ENCODE data around the gene ROBO2. TPM values are rescaled to one million over a fixed set of nuclear protein-coding genes. Genes with fewer than 3 reads are reported as not detected.

The ROBO2 gene
- total RNA-seq, 2 donors from 2014 or later = not detected

- Mint-ChIP-seq H3K27me3 (no peaks in the 10 kb centered on the region), H3K9me3 (peaks cover 19% of the 10 kb centered on the region), H3K27ac (no peak overlapping the region), H3K4me3 (no peak overlapping the region), H3K4me1 (no peaks in the 10 kb centered on the region), H3K36me3 (ENCODE audit: low read depth) (no peaks in the 10 kb centered on the region)
- ATAC-seq (replicated peaks) = no peak
Measured at GRCh38 chr3:77466562-77467115, 426.7 kb downstream of the ROBO2 start.

- H3K27ac Mint-ChIP-seq = no peak overlapping the region
- ATAC-seq (replicated peaks) = no peak
- H3K36me3 Mint-ChIP-seq (ENCODE audit: low read depth) = no peaks in the 10 kb centered on the region
- no peak overlapping the region for H3K4me3 Mint-ChIP-seq
- H3K9me3 Mint-ChIP-seq = peaks cover 24% of the 10 kb centered on the region
- H3K27me3 Mint-ChIP-seq = no peaks in the 10 kb centered on the region
- no peaks in the 10 kb centered on the region for H3K4me1 Mint-ChIP-seq
Measured at GRCh38 chr3:77467702-77468625, 428.1 kb downstream of the ROBO2 start.

DNA sequence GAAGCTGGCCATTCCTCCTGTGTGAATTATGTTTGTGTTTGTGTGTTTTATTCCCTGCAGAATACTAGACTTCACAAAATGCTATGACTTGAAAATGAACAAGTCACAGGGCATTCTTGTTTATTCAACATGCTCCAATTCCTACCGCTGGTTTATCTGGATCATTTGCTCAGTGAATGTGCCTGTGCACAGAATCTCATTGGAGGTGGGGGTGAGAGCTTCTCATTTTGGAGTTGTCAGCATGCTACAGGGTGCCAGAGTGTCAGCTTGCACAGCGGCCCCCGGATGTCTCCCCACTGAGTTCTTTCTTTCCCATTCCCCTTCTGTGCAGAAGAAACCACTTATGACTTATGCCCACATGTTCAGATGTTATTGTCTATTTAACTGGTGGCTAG, 428.7 kb downstream of the ROBO2 start:
- ATAC-seq (replicated peaks) = no peak
- no peaks in the 10 kb centered on the region for H3K4me1 Mint-ChIP-seq
- no peaks in the 10 kb centered on the region for H3K27me3 Mint-ChIP-seq
- no peak overlapping the region for H3K4me3 Mint-ChIP-seq
- H3K9me3 Mint-ChIP-seq = peaks cover 25% of the 10 kb centered on the region
- no peak overlapping the region for H3K27ac Mint-ChIP-seq
- H3K36me3 Mint-ChIP-seq (ENCODE audit: low read depth) = no peaks in the 10 kb centered on the region

DNA sequence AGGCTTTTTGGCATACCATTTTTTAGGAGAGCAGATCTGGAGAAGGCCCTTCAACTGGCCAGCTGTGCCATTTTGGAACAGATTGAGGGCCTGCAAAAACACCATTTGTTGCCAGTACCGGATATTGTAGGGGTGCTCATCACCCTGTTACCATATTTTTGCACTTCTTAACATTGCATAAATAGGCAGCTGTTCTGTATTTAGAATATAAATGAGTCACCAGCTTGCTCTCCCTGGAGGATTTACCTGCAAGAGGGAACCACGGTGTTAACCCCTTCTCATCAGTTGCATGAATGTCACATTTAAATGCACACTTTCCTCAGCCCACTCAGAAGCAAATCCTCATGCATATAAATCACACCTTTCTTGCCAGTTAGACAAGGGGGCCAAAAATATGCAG, 435.6 kb downstream of the ROBO2 start:
- Mint-ChIP-seq H3K4me3 (no peak overlapping the region), H3K27me3 (no peaks in the 10 kb centered on the region), H3K4me1 (no peaks in the 10 kb centered on the region), H3K27ac (no peak overlapping the region), H3K9me3 (peaks cover 24% of the 10 kb centered on the region), H3K36me3 (ENCODE audit: low read depth) (no peaks in the 10 kb centered on the region)
- ATAC-seq (replicated peaks) = no peak

DNA sequence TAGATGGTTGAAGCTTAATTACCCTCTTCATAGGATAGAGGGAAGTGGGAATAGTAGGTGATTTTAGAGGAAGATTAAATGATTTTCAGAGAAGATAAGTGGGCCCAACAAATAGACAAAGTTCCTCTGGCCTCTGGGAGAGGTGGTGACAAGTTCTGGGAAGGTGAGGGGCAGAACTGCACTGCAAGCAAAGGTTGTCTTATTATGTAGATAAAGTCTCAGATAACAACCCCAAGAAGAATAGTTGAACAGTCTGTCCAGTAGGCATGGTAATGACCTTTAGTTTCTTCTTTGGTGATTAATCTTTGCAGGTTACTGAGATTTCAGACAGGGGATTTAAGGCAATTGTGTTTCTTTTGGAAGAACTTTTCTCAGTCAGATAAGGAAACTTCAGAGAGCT, 439.1 kb downstream of the ROBO2 start:
- Mint-ChIP-seq H3K4me1 (no peaks in the 10 kb centered on the region), H3K27me3 (no peaks in the 10 kb centered on the region), H3K9me3 (peaks cover 9% of the 10 kb centered on the region), H3K27ac (no peak overlapping the region), H3K4me3 (no peak overlapping the region), H3K36me3 (ENCODE audit: low read depth) (no peaks in the 10 kb centered on the region)
- ATAC-seq (replicated peaks) = no peak

DNA sequence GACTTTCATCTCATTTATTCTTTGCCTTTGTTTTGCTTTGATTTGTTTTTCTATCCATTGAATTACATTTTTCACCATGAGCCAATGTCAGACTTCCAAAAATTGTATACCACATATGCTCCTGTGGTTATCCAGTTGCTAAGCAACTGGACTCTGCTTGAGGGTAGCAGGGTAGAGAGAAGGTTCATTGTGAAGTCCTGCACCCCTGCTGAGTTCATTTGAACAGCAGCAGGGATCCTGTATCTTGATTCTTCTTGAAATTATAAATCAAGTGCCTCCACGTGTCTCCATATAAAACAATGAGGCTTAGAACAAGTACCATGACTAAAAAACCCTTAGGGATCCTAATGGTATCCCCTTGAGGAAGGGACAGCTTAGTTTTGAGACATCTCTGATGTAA, 449.3 kb downstream of the ROBO2 start:
- H3K27ac Mint-ChIP-seq = no peak overlapping the region

DNA sequence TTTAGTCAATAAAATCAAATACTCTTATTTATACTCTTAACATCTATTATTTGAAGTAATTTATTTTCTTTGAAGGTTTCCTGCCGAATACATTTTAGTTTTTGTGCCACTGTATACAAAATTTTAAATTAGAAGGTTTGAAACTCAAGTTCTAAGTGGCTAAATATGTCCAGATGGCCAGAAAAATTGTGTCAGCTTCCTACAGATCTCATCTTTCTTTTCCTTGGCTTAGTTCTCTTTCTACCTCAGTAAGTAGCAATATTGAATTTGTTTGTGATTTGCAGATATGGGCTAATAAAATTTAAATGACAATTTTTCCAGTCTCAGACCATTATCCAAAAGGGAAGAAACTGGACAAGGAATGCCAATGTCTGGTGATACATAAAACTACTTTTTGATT, 452.1 kb downstream of the ROBO2 start:
- Mint-ChIP-seq H3K27me3 (no peaks in the 10 kb centered on the region), H3K36me3 (ENCODE audit: low read depth) (no peaks in the 10 kb centered on the region), H3K4me3 (no peak overlapping the region), H3K4me1 (no peaks in the 10 kb centered on the region), H3K9me3 (peaks cover 9% of the 10 kb centered on the region), H3K27ac (no peak overlapping the region)
- ATAC-seq (replicated peaks) = no peak

More for the DNA sequence above, 449.3 kb downstream of the ROBO2 start:
- no peaks in the 10 kb centered on the region for H3K36me3 Mint-ChIP-seq (ENCODE audit: low read depth)
- no peaks in the 10 kb centered on the region for H3K4me1 Mint-ChIP-seq
- H3K27me3 Mint-ChIP-seq = no peaks in the 10 kb centered on the region
- ATAC-seq (replicated peaks) = no peak
- H3K9me3 Mint-ChIP-seq = peaks cover 24% of the 10 kb centered on the region
- no peak overlapping the region for H3K4me3 Mint-ChIP-seq

DNA sequence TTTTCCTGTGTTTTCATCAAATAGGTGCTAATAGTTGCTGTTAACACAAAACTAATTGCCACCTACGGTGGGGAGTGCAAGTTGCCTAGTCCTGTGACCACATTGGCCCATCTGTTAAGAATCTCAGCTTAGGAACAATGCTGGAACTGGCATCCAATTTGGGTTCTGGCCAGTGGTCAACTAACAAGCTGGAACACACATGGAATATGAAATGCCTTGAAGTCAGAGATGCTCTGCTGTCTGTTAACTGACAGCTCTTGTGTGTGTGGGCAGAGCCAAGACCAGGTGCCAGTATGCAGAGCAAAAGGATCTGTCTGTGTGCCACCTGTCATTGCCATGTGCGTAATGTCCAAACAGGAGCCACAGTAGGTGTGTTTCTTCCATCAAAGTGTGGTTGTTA, 460.8 kb downstream of the ROBO2 start:
- peaks cover 14% of the 10 kb centered on the region for H3K9me3 Mint-ChIP-seq

GRCh38 chr3:77506384-77506783, 466.5 kb downstream of the ROBO2 start:
- no peak overlapping the region for H3K27ac Mint-ChIP-seq
- no peak for ATAC-seq (replicated peaks)
- no peaks in the 10 kb centered on the region for H3K27me3 Mint-ChIP-seq
- H3K9me3 Mint-ChIP-seq = peaks cover 25% of the 10 kb centered on the region
- H3K4me1 Mint-ChIP-seq = no peaks in the 10 kb centered on the region
- no peaks in the 10 kb centered on the region for H3K36me3 Mint-ChIP-seq (ENCODE audit: low read depth)
- no peak overlapping the region for H3K4me3 Mint-ChIP-seq

More for the DNA sequence above, 460.8 kb downstream of the ROBO2 start:
- Mint-ChIP-seq H3K27ac (no peak overlapping the region), H3K27me3 (no peaks in the 10 kb centered on the region), H3K36me3 (ENCODE audit: low read depth) (no peaks in the 10 kb centered on the region), H3K4me3 (no peak overlapping the region), H3K4me1 (no peaks in the 10 kb centered on the region)
- ATAC-seq (replicated peaks) = no peak

GRCh38 chr3:77513542-77513941, 473.6 kb downstream of the ROBO2 start:
- no peak overlapping the region for H3K4me3 Mint-ChIP-seq
- no peaks in the 10 kb centered on the region for H3K4me1 Mint-ChIP-seq
- H3K9me3 Mint-ChIP-seq = peaks cover 22% of the 10 kb centered on the region
- no peaks in the 10 kb centered on the region for H3K36me3 Mint-ChIP-seq (ENCODE audit: low read depth)
- no peak for ATAC-seq (replicated peaks)
- no peaks in the 10 kb centered on the region for H3K27me3 Mint-ChIP-seq
- no peak overlapping the region for H3K27ac Mint-ChIP-seq

DNA sequence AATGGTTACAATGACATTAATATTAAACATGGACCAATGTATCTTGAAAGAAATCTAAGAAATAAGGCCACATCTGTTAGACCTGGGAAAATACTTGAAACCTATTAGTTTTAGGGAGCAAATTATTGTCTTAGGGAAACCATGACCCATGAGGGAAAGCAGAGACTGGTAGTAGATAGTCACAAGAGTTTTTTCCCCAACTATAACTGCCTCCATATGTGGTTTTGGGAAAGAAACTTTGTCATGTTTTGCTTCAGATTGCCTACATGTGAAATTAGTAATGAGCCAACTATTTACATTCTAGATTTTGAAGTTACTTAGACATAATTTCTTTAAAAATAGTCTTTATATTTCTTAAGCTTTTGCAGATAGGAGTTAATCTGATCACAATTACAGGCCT, 474.9 kb downstream of the ROBO2 start:
- H3K27me3 Mint-ChIP-seq = no peaks in the 10 kb centered on the region
- no peaks in the 10 kb centered on the region for H3K4me1 Mint-ChIP-seq
- no peak for ATAC-seq (replicated peaks)
- H3K36me3 Mint-ChIP-seq (ENCODE audit: low read depth) = no peaks in the 10 kb centered on the region
- H3K27ac Mint-ChIP-seq = no peak overlapping the region
- peaks cover 22% of the 10 kb centered on the region for H3K9me3 Mint-ChIP-seq
- H3K4me3 Mint-ChIP-seq = no peak overlapping the region

DNA sequence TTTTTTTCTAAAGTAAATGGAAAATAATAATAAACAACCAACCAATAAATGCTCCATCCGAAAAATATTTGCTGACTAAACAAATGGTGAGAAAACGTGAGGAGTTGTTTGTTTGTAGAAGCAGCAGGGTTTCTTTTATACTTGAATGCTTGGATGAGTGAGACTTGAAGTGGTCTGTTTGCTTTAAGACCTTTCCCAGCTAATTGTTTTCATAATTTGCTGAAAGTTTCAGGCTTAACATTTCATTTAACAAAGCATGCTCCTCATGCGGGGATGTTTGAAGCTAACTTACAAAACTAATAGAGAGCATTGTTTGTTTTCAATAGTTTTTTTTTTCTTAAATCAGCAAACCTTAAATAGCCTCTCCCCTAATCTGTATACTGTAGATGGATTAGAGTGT, 484.6 kb downstream of the ROBO2 start:
- ATAC-seq (replicated peaks) = no peak
- no peak overlapping the region for H3K27ac Mint-ChIP-seq
- peaks cover 19% of the 10 kb centered on the region for H3K9me3 Mint-ChIP-seq
- no peaks in the 10 kb centered on the region for H3K36me3 Mint-ChIP-seq (ENCODE audit: low read depth)
- H3K4me1 Mint-ChIP-seq = no peaks in the 10 kb centered on the region
- H3K27me3 Mint-ChIP-seq = no peaks in the 10 kb centered on the region
- H3K4me3 Mint-ChIP-seq = no peak overlapping the region

- ATAC-seq (replicated peaks) = no peak
- H3K9me3 Mint-ChIP-seq = peaks cover 14% of the 10 kb centered on the region
Measured at GRCh38 chr3:77524946-77525682, 485.2 kb downstream of the ROBO2 start.

DNA sequence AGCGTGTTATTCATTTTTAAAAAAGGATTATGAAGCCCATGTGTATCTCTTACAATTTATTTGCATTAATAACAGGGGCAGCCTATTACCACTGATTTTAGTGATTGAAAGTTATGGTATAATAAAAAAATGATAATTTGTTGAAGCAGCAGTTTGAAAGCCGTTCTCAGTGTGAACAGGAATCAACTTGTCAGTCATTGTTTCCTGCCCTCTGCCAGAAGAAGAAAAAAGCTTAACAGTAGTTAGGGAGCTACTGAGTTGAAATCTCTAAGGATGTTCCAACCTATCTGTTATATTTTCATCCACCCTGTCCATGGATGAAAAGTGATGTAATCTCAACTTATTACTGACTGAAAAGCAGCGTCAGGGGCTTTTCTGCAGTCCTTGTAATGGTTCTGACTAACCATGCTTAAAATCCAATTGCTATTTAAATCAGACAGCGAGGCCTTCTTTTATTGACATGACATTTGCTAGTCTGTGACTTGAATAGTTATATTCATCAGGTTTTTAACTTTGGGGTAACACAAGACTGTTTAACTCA, 486.7 kb downstream of the ROBO2 start:
- Mint-ChIP-seq H3K27me3 (no peaks in the 10 kb centered on the region), H3K36me3 (ENCODE audit: low read depth) (no peaks in the 10 kb centered on the region), H3K4me3 (no peak overlapping the region), H3K9me3 (peaks cover 9% of the 10 kb centered on the region), H3K4me1 (no peaks in the 10 kb centered on the region), H3K27ac (no peak overlapping the region)
- ATAC-seq (replicated peaks) = no peak

More at GRCh38 chr3:77524946-77525682, 485.2 kb downstream of the ROBO2 start:
- Mint-ChIP-seq H3K27me3 (no peaks in the 10 kb centered on the region), H3K36me3 (ENCODE audit: low read depth) (no peaks in the 10 kb centered on the region), H3K4me1 (no peaks in the 10 kb centered on the region), H3K27ac (no peak overlapping the region), H3K4me3 (no peak overlapping the region)
